Thyroid gland (tissue), 4 donors: Measurements from ENCODE around the gene UBC.
"Not testable (repeated sequence)": the region's sequence is repeated elsewhere in the genome, so short reads cannot be mapped to it uniquely, and the experiment has no call there.

Source experiments
- CTCF ChIP-seq, 6 experiments: fragments of 200-600 bp in 3 of 6; fragments of 450-650 bp in 3 of 6; sonication (generic) in 3 of 6; IDR thresholded peaks; one replicate each; pipeline ENCODE4 v1.5.1; 2016 to 2019; ENCODE audit warnings: antibody characterized with exemption in 6 of 6, mild to moderate bottlenecking in 2 of 6, inconsistent platforms in 1 of 6, moderate library complexity in 1 of 6
- POLR2A ChIP-seq, 2 donors: fragments of 450-650 bp; IDR thresholded peaks; one replicate each; pipeline ENCODE4 v1.6.1; 2017; ENCODE audit warnings: antibody characterized with exemption in 2 of 2, mild to moderate bottlenecking in 2 of 2, moderate library complexity in 1 of 2

- not testable (repeated sequence) for TF ChIP-seq CTCF, POLR2A (IDR thresholded peaks at IDR 0.05)
These were observed 17.1 kb upstream of the UBC start for GRCh38 chr12:124931528-124931927.
